ENCODE data around the gene FOXM1.

DNA sequence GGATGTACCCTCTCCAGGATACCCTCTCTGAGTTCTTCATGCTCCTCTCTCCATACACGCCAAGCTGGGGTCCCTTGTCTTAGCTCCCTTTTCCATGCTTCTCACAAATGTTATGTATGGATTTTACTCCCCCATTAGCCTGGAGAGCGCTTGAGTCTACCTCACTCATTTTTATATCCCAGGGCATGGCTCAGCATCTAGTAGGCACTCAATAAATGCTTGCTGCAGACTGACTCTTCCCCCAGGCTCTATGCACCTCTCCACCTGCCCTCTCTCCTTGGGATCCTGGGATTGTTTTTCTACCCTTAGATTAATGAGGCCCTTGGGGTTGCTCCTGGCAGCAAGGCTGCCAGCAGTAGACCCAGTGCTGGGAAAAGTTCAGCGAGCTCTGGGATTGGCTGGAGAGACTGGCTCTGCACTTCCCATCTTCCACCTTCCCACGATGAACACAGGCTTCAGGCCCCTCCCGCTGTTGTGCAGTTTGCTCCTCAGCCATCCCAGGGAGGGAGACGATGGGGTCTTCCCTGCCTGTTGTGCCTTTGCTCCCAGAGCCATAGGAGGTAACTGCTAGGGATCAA lies 44.3 kb downstream of the FOXM1 start:
- no peak for TF ChIP-seq CTCF (IDR thresholded peaks at IDR 0.05)
- TF ChIP-seq POLR2A (IDR thresholded peaks at IDR 0.05), result no peak

All from testis (tissue), 2 donors.